NK-92 (cell line): Measurements from ENCODE around the gene CLDN9.

Experiments
- DNase-seq: peaks from one replicate; lab custom pipeline; 2025; ENCODE audit not compliant: unreplicated experiment; lab: John Stamatoyannopoulos, UW

Gene CLDN9, protein sequence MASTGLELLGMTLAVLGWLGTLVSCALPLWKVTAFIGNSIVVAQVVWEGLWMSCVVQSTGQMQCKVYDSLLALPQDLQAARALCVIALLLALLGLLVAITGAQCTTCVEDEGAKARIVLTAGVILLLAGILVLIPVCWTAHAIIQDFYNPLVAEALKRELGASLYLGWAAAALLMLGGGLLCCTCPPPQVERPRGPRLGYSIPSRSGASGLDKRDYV

DNA sequence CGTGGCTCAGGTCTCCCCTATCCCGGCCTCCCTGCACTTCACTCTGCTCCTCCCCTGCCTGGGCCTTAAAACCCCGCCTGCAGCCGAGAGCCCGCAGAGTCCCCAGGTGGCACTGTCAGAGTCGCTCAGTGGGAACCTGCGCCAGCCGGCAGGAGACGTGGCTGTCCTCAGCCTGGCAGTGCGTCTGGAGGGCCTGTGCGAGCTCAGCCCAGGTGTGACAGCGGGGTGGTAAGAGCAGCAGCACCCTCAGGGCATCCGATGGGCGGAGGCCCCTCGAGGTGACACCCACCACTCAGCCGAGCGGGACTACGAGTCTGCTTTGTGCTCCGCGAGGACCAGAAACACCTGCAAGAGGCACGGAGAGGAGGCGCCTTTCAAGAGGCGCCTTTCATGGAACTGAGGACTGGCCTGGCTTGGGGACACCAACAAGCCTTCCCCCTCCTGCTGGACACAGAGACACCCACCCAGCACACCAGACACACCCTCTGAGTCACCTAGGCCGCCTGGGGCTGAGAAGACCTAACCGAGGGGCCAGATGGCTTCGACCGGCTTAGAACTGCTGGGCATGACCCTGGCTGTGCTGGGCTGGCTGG is at the start of gene CLDN9:
TSS of gene CLDN9 (plus strand) at position 96 of the 593 bp plus-strand sequence. CDS start at position 536, 440 bp downstream.
- DNase-seq: no peak

DNA sequence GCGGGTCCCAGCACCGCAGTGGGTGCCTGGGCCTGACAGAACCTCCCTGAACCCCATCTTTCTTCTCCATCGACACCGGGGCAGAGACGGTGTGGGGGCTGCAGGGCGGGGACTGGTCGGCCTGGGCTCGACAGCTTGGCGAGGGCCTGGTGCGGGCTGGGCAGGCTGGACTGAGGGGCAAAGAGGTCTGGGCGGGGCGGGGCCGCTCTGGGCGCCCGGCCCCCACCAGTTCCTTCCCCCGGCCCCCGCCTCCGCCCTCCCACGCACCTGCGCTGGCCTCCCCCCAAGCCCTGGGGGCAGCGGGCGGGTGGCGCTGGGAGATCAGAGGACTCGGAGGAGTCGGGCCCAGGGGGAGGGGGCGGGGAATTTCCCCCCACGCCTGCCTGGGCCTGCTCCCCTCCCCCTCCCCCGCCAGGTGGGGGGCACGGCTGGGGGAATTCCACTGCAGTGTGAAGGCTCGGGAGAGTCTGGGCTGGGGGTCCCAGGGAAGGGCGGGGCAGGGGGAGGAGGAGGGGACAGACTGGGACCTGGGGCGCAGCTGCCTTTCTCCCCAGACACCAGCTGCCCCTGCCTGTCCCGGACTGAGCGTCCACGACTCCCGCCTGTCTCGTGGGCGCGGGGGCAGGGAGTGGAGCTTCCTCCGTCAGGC is 49.5 kb upstream of the CLDN9 start:
- DNase-seq: no peak

DNA sequence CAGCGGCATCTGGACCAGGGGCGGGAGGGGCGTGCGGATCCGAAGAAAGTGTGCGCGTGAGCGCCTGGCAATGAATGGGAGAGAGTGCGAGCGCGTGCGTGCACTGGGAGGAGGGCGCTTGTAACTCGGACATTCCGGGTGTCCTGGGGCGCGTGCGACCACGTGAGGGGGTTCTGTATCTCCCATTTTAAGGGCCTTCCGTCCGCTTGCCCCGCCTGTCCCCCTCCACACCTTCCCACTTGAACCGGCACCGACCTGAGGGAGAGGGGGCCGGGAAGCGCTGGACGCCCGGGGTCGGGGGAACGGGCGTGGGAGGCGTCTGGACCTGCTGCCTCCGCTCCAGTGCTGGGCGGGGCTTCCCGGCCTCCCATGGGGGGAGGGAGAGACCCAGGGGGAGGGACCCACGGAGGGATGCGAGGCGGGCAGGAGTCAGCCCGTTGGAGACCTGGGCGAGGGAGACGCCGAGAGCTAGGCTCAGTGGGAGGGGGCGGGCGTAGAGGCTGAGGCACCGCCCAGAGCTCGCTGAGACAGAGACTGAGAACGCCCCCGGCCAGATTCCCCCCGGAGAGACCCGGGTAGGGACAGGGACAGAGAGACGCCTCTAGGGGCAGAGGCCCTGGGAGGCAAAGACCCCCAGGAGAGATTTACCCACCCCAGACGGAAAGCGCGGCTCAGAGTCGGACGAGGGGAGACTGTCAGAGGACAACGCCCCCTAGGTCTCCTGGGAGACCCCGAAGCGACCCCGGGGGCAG is 48.8 kb upstream of the CLDN9 start, which contains the start of gene KREMEN2:
TSS of gene KREMEN2 (plus strand) at position 553 of the 752 bp plus-strand sequence. CDS start 246 bp downstream, outside the sequence.
- no peak for DNase-seq

DNA sequence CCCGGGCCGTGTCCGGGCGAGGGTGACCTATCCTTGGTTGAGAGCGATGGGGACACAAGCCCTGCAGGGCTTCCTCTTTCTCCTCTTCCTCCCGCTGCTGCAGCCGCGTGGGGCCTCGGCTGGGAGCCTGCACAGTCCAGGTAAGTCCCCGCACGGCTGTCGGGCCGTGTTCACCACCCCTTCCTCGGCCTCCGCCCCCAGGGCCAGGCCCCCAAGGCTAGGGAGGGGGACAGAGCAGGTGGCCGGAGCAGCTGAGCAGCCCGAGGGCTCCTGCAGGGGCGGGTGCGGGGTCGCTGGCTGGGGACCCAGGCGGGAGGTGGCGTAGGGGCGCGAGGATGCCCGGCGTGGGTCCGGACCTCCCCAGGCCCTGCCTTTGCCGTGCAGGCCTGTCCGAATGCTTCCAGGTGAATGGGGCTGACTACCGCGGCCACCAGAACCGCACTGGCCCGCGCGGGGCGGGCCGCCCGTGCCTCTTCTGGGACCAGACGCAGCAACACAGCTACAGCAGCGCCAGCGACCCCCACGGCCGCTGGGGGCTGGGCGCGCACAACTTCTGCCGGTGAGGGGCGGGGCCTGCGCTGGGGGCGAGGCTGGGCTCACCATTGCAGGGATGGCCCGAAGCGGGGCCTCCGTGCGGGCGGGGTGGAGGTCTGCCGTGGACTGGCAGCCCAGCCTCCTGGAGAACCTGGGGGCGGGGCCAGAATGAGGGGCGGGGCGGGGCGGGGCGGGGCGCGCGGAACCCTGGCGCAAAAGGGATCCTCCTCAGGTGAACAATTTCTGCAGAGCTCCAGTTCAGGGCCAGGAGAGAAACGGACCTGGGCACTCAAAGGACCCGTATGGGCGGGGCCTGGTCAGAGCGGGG is 48.0 kb upstream of the CLDN9 start:
- no peak for DNase-seq

DNA sequence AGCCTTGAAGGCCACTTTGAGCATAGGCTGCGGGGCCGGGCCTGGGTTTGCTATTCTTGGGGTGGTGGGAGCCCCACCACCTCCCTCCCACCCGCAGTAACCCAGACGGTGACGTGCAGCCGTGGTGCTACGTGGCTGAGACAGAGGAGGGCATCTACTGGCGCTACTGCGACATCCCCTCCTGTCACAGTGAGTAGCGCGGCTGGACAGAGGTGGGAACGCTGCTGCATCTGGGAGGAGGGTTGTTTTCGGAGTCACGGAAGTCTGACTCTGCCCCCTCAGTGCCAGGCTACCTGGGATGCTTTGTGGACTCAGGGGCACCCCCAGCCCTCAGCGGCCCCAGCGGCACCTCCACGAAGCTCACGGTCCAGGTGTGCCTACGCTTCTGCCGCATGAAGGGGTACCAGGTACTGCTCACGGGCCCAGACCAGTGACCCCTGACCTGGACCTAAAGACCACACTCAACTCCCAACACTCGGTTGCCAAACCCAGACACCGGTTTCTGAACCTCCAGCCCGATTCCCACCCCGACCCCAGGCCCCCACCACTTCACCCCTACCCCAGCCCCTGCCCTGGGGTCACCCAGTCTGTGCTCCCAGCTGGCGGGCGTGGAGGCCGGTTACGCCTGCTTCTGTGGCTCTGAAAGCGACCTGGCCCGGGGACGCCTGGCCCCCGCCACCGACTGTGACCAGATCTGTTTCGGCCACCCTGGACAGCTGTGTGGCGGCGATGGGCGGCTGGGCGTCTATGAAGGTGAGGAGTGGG is 46.5 kb upstream of the CLDN9 start:
- no peak for DNase-seq

DNA sequence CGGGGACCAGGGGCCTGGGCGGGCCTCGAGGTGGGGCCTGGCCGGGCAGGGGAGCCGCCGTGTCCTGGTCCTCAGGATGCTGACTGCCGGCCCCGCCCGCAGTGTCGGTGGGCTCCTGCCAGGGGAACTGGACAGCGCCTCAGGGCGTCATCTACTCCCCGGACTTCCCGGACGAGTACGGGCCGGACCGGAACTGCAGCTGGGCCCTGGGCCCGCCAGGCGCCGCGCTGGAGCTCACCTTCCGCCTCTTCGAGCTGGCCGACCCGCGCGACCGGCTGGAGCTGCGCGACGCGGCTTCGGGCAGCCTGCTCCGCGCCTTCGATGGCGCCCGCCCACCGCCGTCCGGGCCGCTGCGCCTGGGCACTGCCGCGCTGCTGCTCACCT is 45.9 kb upstream of the CLDN9 start:
- DNase-seq: no peak

DNA sequence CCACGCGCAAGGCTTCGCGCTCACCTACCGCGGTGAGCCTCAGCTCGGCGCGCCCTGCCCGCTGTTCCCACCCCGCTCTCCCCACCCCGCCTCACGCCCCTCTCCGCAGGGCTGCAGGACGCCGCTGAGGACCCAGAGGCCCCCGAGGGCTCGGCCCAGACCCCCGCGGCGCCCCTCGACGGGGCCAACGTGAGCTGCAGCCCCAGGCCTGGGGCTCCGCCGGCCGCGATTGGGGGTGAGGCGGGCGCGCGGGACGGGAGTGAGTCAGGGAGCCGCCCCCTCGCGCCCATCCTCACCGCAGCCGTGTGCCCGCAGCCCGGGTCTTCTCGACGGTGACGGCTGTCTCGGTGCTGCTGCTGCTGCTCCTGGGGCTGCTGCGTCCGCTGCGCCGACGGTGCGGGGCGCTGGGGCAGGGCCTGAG is 45.5 kb upstream of the CLDN9 start:
- no peak for DNase-seq

DNA sequence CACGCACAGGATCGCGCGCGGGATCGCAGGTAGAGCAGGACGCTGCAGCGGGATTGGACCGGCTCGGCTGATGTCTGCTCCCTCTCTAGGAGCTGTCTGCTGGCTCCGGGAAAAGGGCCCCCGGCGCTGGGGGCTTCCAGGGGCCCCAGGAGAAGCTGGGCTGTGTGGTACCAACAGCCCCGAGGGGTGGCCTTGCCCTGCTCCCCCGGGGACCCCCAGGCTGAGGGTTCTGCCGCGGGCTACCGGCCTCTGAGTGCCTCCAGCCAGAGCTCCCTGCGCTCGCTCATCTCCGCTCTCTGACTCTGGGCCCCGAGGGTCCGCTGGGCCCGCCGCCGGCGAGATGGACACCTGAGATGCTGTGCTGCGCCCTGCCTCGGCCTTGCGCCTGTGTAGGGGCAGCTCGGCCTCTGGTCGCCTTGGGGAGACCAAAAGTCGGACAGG is 45.0 kb upstream of the CLDN9 start:
- DNase-seq: no peak

DNA sequence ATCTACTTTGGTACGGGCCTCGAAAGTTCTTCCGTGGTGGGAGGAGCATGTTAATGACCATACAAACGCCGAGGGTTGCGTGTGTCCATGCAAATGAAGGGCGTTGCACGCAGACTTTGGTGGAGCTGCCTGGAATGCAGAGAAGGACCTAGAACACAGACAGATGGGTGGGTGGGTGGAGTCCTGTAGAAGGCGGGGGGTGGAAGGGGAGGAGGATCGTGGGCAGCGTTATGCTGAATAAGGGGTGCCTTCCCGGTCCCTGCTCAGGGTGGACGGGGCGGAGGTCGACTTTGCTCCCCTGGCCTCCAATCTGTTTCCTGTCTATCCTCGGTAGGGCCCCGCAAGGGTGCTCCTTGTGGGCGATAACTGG is 44.4 kb upstream of the CLDN9 start:
- DNase-seq: no peak

DNA sequence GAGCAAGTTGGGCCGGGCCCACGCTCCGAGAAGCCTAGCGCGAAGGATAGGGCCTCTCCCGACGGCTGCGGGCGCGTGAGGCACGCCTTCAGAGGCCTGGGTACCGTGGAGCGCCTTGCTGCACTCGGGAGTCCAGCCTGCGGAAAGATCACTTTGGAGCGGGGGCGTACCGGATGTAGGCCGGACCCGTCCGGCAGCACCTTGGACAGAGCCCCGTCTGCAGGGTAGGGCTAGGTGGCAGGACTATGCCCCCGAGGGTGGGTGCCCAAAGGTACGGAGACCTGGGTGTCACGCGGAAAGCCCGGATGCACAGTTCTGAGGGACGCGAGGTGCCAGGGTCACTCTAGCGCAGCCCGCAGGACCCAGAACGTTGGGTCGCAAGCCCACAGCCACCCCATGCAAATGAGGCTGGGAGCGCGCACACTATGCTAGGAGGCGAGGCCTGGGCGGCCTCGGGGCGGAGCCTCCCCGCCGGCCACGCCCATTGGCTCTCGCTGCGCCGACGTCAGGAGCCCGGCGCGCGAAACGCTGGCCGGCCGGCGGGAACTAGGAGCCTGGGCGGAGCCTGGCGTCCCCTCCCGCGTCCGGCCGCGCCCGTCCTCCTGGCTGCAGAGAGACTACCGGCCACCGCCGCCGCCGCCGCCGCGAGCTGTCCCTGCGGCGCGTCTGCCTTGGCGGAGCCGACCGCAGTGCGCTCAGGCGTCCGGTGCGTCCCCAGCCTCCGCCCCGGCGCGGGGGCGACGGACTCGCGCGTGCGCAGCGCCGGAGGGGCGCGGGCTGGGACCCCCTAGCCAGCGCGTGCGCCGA is 43.8 kb upstream of the CLDN9 start, which contains the start of gene PAQR4:
TSS of gene PAQR4 (plus strand) at position 611 of the 807 bp plus-strand sequence. CDS start 327 bp downstream, outside the sequence.
- DNase-seq: no peak

DNA sequence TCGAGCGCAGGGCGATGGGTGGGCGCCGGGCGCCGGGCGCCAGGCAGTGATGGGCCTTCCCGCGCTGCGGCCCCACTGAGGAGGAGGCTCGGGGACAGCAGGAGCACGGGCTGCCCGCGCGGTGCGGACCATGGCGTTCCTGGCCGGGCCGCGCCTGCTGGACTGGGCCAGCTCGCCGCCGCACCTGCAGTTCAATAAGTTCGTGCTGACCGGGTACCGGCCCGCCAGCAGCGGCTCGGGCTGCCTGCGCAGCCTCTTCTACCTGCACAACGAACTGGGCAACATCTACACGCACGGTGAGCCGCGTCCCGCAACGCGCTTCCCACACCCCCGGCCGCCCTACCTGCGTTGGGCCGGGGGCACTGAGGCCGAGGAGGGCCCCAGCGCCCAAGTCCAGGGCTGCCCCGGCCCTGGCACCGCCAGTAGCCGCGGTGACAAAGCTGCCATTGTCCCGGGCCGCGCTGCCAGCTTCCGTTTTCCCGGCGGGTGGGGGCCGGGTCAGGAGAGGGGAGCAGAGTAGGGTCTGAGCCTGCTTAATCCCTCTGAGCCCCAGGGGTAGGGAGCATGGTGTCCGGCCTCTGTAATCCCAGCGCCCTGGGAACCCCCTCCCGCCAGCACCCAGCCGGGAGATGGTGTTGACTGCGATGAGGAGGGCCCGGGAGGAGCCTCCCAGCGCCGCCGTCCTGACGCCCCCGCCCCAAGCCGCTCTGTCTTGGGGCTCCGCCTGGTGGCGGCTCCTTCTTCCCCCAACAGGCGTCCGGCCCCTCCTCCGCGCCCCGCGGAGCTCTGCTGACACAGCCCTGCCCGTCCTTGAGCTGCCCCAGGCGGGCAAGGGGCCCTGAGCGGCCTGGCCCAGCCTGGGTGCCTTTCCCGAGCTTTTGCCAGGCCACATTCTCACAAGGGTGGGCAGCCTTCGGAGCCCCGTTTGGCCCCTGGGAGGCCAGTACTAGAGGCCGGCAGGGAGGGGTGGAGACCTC is 42.9 kb upstream of the CLDN9 start:
- DNase-seq: no peak

DNA sequence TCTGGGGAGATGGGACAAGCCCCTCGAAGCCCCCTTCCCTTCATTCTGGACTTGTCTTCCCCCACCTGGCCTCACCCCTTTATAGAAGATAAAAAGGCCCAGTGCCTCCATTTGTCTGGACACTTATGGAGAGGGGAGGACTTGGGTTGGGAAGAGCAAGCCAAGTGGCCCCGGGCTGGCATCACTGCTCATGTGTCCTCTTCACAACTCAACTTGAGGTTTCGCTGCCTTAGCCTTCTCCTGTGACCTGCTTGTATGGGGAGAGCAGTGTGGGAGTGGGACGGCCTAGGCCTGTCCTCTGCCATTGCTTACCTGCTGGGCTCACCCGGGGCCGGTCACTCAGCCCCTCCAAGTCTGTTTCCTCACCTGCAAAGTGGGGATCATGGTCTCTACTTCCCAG is 42.2 kb upstream of the CLDN9 start:
- no peak for DNase-seq

DNA sequence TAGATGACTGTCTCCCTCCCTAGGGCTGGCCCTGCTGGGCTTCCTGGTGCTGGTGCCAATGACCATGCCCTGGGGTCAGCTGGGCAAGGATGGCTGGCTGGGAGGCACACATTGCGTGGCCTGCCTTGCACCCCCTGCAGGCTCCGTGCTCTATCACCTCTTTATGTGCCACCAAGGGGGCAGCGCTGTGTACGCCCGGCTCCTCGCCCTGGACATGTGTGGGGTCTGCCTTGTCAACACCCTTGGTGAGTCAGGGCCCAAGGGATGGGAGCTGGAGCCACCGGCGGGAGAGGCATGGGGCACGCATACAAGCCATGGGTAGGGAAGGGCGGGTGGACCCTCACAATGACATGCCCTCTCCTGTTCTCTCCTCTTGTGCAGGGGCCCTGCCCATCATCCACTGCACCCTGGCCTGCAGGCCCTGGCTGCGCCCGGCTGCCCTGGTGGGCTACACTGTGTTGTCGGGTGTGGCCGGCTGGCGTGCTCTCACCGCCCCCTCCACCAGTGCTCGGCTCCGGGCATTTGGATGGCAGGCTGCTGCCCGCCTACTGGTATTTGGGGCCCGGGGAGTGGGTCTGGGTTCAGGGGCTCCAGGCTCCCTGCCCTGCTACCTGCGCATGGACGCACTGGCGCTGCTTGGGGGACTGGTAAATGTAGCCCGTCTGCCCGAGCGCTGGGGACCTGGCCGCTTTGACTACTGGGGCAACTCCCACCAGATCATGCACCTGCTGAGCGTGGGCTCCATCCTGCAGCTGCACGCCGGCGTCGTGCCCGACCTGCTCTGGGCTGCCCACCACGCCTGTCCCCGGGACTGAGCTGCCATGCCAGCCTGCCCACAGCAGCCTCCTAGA is 41.4 kb upstream of the CLDN9 start:
- no peak for DNase-seq

DNA sequence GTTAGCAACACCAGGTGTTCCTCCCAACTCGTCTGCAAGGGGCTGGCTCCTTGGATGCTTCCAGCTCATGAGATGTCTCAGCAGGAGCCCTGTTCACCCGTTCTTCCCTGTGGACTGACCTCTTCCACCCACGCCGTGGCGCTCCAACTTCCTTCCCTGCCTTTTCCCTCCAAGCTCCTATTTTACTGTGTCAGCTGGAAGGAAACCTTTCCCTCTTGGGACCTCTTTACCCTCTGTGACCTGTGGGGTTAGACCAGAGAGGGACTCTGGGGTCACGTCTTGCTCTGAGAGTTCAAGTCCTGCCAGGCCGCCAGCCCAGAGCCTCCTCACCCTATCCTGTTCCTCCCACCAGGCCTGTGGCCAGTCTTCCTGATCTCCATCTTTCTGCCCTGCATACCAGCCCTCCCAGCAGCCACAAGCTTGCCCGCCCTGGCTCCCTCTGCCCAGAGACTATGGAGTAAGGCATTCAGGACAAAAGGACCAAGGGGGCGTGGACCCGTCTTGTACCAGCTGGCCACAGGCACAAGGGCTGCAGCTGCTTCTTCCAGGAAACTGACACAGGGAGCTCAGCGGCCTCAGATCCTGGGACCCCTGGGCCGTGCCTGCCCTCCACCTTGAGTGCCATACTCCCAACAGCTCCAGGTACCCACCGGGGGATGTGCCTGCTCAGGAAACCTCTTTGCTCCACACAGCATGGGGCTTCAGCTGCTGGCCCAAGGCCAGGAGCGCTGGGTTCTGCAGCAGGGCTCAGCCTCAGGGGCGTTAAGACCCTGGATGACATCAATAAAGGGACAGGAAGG is 40.5 kb upstream of the CLDN9 start:
- no peak for DNase-seq

DNA sequence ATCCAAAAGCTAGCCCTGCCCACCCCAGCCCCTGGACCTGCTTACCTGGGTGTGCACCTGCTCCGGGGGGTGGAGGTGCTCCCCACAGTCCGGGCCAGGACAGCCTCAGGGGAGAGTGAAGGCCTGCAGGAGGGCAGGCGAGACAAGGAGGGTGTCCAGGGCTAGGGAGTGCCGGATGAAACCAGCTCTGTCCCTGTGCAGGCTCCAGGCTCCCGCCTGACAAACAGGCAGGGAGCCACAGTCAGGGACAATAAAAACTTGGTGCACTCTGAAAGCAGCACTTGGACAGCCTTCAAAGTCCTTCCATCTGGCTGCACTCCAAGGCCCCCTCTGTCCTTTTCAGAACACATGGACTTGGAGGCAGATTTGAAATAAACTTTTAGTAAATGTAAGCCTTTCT is 39.6 kb upstream of the CLDN9 start:
- no peak for DNase-seq
